Cardiac fibroblast (primary cell): Measurements from ENCODE around the gene GIPC2.
A peak's percentile ranks its signal among the peaks of the same experiment; 100 is the strongest.

ENCODE experiments used
- DNase-seq, 2 donors: peaks; one replicate each; pipeline versions ENCODE4 v3.0.0 to v3.0.0-alpha.2; 2010; ENCODE audit warnings: low read depth in 2 of 2
- H3K4me3 ChIP-seq, 2 donors: replicated peaks in 1 of 2; 1 replicate in 1 of 2; 2 replicates in 1 of 2; pipeline ENCODE4 v1.5.1; 2011; ENCODE audit warnings: low read depth in 2 of 2, low read length in 2 of 2, mild to moderate bottlenecking in 2 of 2, moderate library complexity in 1 of 2
- TF ChIP-seq, protein P1 (sequence below): IDR thresholded peaks from one replicate; pipeline ENCODE4 v1.5.1; 2011; ENCODE audit warnings: low read depth, mild to moderate bottlenecking, low read length, inconsistent platforms

The GIPC2 gene

DNA sequence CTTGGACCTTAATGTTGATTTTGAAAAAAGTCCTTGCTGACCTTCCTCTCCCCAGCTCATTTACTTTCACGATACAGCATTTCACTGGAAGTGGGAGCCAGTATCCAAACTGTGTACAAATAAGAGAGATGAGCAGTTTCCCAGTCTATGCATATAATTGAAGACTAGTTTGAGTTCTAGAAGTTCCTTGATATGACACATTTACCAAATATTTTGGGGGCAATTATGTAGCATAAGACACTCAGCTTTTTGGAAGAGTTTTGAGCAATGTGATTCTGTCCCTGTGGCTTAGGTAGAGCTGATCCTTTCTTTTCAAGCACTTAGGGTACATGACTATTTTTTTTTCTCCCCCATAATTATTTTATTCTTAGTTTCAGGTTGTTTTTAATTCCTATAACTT lies 26.4 kb downstream of the GIPC2 start:
- no peak overlapping the region for H3K4me3 ChIP-seq
- DNase-seq = peak in 1 of 2 donors; percentile 39
- TF ChIP-seq, protein P1, sequence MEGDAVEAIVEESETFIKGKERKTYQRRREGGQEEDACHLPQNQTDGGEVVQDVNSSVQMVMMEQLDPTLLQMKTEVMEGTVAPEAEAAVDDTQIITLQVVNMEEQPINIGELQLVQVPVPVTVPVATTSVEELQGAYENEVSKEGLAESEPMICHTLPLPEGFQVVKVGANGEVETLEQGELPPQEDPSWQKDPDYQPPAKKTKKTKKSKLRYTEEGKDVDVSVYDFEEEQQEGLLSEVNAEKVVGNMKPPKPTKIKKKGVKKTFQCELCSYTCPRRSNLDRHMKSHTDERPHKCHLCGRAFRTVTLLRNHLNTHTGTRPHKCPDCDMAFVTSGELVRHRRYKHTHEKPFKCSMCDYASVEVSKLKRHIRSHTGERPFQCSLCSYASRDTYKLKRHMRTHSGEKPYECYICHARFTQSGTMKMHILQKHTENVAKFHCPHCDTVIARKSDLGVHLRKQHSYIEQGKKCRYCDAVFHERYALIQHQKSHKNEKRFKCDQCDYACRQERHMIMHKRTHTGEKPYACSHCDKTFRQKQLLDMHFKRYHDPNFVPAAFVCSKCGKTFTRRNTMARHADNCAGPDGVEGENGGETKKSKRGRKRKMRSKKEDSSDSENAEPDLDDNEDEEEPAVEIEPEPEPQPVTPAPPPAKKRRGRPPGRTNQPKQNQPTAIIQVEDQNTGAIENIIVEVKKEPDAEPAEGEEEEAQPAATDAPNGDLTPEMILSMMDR = no peak

GRCh38 chr1:78073441-78073840 lies 27.7 kb downstream of the GIPC2 start:
- DNase-seq = no peak
- TF ChIP-seq, protein P1 = no peak
- H3K4me3 ChIP-seq = no peak overlapping the region

GRCh38 chr1:78075621-78076020 lies 29.9 kb downstream of the GIPC2 start:
- DNase-seq = peak in 1 of 2 donors; percentile 46
- TF ChIP-seq, protein P1 = no peak
- no peak overlapping the region for H3K4me3 ChIP-seq

DNA sequence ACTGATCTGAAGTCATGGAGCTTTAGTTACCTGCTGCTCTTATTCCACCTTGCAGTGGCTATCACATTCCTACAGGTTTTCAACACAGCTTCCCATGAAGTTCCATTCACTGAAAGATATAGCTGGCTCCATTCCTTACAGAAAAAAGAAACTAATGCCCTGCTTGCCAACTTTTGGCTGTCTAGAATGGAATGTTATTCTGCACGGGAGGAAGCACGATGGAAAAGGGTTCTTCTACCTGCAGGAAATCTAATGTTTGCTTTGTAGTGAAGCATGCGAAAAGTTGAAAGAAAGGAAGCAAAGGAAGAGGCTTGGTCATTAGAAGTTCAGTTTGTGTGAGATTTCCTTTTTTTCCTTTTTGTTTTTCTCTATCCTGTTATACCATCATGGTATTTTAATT lies 32.6 kb downstream of the GIPC2 start:
- no peak overlapping the region for H3K4me3 ChIP-seq
- TF ChIP-seq, protein P1 = no peak
- DNase-seq = no peak

GRCh38 chr1:78079580-78079979 lies 33.8 kb downstream of the GIPC2 start:
- no peak overlapping the region for H3K4me3 ChIP-seq
- TF ChIP-seq, protein P1 = no peak
- peak; percentile 44 to 60 for DNase-seq

- TF ChIP-seq, protein P1 = no peak
- no peak for DNase-seq
- H3K4me3 ChIP-seq = no peak overlapping the region
Measured at GRCh38 chr1:78080767-78081166, 35.0 kb downstream of the GIPC2 start.
